Sigmoid colon (tissue), 7 donors: ENCODE data around the gene ANKRD10. TPM values are rescaled to one million over a fixed set of nuclear protein-coding genes. Genes with fewer than 3 reads are reported as not detected.

Experiments used
- DNase-seq: peaks from one replicate; pipeline ENCODE4 v3.0.0-alpha.2; 2019
- H3K27ac ChIP-seq, 4 donors: fragments of 200-600 bp; sonication (generic); one replicate each; pipeline ENCODE4 v1.5.1; 2016 to 2019; ENCODE audit warnings: mild to moderate bottlenecking in 1 of 4
- H3K27me3 ChIP-seq, 3 donors: fragments of 200-600 bp; sonication (generic); one replicate each; pipeline ENCODE4 v1.5.1; 2019; ENCODE audit warnings: mild to moderate bottlenecking in 1 of 3
- H3K36me3 ChIP-seq, 4 donors: fragments of 200-600 bp; sonication (generic); one replicate each; pipeline ENCODE4 v1.5.1; 2016 to 2019
- H3K4me1 ChIP-seq, 4 donors: fragments of 200-600 bp; sonication (generic); one replicate each; pipeline ENCODE4 v1.5.1; 2017 to 2019
- H3K4me3 ChIP-seq, 4 donors: fragments of 200-600 bp; sonication (generic); one replicate each; pipeline ENCODE4 v1.5.1; 2017 to 2019; ENCODE audit warnings: mild to moderate bottlenecking in 2 of 4, moderate library complexity in 1 of 4
- H3K9me3 ChIP-seq, 4 donors: fragments of 200-600 bp in 3 of 4; sonication (generic) in 3 of 4; one replicate each; pipeline versions ENCODE4 v1.5.1 to v1.6.1; 2013 to 2019
- EP300 ChIP-seq, 4 donors: sonication (generic); formaldehyde crosslinking; IDR thresholded peaks; one replicate each; pipeline ENCODE4 v1.6.1; 2017; ENCODE audit warnings: antibody characterized with exemption in 4 of 4
- POLR2A ChIP-seq, 2 donors: fragments of 450-650 bp; IDR thresholded peaks; one replicate each; pipeline ENCODE4 v1.6.1; 2016; ENCODE audit warnings: antibody characterized with exemption in 2 of 2, mild to moderate bottlenecking in 2 of 2, moderate library complexity in 2 of 2
- POLR2AphosphoS5 ChIP-seq, 4 donors: sonication (generic); formaldehyde crosslinking; IDR thresholded peaks; one replicate each; pipeline ENCODE4 v1.6.1; 2017; ENCODE audit warnings: antibody characterized with exemption in 4 of 4
- WGBS, 2 donors: extraction: QIAGEN DNeasy Blood & Tissue Kit; methylation state at CpG; one replicate each; pipeline ENCODE4 v1.1.7; 2013; 5-methylcytosine and 5-hydroxymethylcytosine counted together
- intact Hi-C: fragments of 100-400 bp; cut with DNase I; formaldehyde crosslinking; loops from one replicate; pipeline ENCODE4 v1.15.1; 2023
- polyA plus RNA-seq, 3 donors: library from polyadenylated mRNA; stranded (reverse); fragments of 200-250 nt; gene quantifications; one replicate each; pipeline ENCODE4 v1.2.3, GENCODE V29; 2013
- total RNA-seq, 4 donors: library from RNA; depleted of rRNA; stranded (reverse); fragments of >200 nt; gene quantifications; one replicate each; pipeline ENCODE4 v1.1.0, GENCODE V29; 2016
- TF ChIP-seq, protein P1 (sequence below), 4 experiments: fragments of 450-650 bp in 3 of 4; fragments of 200-600 bp in 1 of 4; IDR thresholded peaks; one replicate each; pipeline ENCODE4 v1.5.1; 2016 to 2019; ENCODE audit warnings: antibody characterized with exemption in 4 of 4, mild to moderate bottlenecking in 3 of 4, moderate library complexity in 2 of 4
- donor health status: healthy with polysubstance abuse.
- donor health status: Bipolar disorder and iron deficiency.
- donor health status: healthy.

Gene ANKRD10
- total and polyA plus RNA-seq, 7 donors = 41.4 to 179 (median 141) TPM

DNA sequence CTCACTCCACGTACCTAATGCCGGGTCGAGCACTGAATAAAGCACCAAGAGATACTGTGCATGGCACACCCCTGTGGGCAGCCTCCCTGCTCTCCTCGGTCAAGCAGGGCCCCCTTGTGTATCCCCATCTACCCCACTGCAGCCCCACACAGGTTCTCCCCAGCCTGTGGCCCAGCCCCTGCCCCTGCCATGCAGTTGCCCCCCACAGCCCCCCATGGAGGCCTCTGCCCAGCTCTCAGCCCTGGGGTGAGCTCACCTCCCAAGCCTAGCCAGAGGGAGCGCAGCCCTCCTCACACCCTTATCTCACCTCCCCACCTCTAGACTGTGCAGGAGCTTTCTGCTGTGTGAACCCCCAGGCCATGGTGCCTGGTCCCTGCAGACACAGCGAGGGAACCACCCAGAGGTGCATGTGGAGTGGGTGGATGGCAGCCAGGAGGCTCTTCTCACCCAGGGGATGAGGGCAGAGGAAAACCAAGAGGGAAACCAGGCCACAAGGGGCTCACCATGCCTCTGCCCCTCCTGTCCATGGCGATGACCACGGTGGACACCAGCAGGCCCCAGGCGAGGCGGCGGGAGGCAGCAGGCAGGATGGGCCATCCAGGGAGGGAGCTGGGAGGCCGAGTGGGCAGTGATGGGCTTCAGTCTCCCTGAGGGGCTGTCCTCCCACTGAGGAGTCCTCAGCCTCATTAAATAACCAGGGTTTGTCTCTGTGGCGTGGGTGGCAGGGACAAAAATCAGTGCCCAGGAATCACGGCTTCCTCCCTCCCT lies 83.2 kb downstream of the ANKRD10 start:
- Histone ChIP-seq H3K36me3 (no peaks in the 10 kb centered on the region), H3K27ac (no peak overlapping the region), H3K27me3 (no peaks in the 10 kb centered on the region), H3K4me3 (no peak overlapping the region), H3K9me3 (no peaks in the 10 kb centered on the region), H3K4me1 (no peaks in the 10 kb centered on the region)
- TF ChIP-seq, protein P1, sequence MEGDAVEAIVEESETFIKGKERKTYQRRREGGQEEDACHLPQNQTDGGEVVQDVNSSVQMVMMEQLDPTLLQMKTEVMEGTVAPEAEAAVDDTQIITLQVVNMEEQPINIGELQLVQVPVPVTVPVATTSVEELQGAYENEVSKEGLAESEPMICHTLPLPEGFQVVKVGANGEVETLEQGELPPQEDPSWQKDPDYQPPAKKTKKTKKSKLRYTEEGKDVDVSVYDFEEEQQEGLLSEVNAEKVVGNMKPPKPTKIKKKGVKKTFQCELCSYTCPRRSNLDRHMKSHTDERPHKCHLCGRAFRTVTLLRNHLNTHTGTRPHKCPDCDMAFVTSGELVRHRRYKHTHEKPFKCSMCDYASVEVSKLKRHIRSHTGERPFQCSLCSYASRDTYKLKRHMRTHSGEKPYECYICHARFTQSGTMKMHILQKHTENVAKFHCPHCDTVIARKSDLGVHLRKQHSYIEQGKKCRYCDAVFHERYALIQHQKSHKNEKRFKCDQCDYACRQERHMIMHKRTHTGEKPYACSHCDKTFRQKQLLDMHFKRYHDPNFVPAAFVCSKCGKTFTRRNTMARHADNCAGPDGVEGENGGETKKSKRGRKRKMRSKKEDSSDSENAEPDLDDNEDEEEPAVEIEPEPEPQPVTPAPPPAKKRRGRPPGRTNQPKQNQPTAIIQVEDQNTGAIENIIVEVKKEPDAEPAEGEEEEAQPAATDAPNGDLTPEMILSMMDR (IDR thresholded peaks at IDR 0.05) = no peak
- TF ChIP-seq POLR2AphosphoS5 (IDR thresholded peaks at IDR 0.05) = no peak
- TF ChIP-seq EP300 (IDR thresholded peaks at IDR 0.05) = no peak
- TF ChIP-seq POLR2A (IDR thresholded peaks at IDR 0.05) = no peak
- intact Hi-C loops = no loop called here
- DNase-seq = no peak
- WGBS, 2 donors = 87 to 89% methylated on average over 14 of the region's 14 CpGs

DNA sequence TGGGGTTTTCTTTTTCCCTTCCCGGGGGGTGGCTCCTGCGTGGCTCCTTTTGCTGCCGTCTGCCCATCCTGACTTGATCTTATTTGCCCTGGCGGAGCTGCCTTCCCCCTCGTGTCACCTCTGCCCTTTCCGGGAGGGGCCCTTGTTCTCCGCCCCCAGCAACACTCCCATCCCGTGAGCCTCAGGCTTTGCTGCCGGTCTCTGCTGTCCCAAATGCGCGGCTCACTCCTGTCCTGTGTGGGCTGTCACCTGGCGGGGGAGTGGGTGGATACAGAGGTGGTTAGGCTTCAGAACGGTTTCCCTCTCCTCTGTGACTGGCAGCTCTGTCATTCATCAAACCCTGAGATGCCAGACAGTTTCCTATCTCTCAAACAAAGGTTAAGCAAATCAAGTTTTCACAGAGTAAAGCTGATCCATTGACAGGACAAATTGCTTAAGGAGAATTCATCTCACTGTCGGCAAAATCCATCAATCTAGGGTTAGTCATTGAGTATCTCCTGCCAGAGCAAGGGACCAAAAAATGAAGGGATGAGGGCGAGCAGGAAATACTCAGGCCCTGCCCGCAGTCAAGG lies 84.0 kb downstream of the ANKRD10 start:
- intact Hi-C loops = no loop called here
- Histone ChIP-seq H3K9me3 (no peaks in the 10 kb centered on the region), H3K36me3 (no peaks in the 10 kb centered on the region), H3K4me1 (no peaks in the 10 kb centered on the region), H3K27me3 (no peaks in the 10 kb centered on the region), H3K4me3 (no peak overlapping the region), H3K27ac (no peak overlapping the region)
- no peak for DNase-seq
- TF ChIP-seq POLR2AphosphoS5 (IDR thresholded peaks at IDR 0.05) = no peak
- TF ChIP-seq, protein P1 (IDR thresholded peaks at IDR 0.05) = no peak
- TF ChIP-seq POLR2A (IDR thresholded peaks at IDR 0.05) = no peak
- TF ChIP-seq EP300 (IDR thresholded peaks at IDR 0.05) = no peak
- 54 to 67% methylated on average over 16 of the region's 16 CpGs for WGBS, 2 donors

DNA sequence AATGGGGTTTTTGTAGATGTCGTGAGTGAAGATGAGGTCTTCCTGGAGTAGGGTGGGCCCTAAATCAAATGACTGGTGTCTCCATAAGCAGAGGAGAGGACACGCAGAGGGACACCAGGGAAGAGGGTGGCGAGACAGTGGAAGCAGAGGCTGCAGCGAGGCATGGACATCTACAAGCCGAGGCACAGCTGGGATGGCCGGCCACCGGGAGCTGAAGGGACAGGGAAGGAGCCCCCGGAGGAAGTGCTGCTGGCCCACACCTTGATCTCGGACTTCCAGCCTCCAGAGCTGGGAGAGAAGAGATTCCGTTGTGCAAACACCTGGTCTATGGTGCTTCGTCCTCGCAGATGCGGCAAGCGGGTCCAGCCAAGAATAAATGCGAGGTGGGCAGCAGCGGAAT lies 84.5 kb downstream of the ANKRD10 start:
- no peaks in the 10 kb centered on the region for H3K4me1 ChIP-seq
- DNase-seq = no peak
- H3K9me3 ChIP-seq = no peaks in the 10 kb centered on the region
- TF ChIP-seq EP300 (IDR thresholded peaks at IDR 0.05) (no peak), POLR2AphosphoS5 (IDR thresholded peaks at IDR 0.05) (no peak), POLR2A (IDR thresholded peaks at IDR 0.05) (no peak)
- TF ChIP-seq, protein P1 (IDR thresholded peaks at IDR 0.05) = no peak
- H3K27ac ChIP-seq = no peak overlapping the region
- no peak overlapping the region for H3K4me3 ChIP-seq
- H3K36me3 ChIP-seq = no peaks in the 10 kb centered on the region
- H3K27me3 ChIP-seq = no peaks in the 10 kb centered on the region
- intact Hi-C loops = no loop called here
- WGBS, 2 donors = 87 to 88% methylated on average over 16 of the region's 16 CpGs

DNA sequence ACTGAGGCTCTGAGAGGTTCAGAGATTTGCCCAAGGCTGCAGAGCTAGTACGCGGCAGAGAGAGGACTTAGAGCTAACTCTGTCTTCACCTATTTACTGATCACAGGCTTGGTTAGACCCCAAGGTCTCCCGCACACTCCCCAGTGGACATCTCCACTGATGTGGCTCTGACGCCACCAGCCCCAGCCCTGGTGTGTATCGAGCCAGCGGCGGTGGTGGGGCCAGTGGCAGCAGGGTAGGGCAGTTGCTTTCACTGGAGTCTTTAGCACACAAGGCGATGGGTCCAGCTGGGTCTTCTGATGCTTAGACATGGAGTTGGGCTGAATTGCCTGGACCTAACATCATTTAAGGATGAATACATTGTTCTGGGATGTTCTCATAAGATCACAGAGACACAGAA lies 85.4 kb downstream of the ANKRD10 start:
- WGBS, 2 donors = 91 to 95% methylated on average over 8 of the region's 8 CpGs
- Histone ChIP-seq H3K27me3 (no peaks in the 10 kb centered on the region), H3K4me1 (no peaks in the 10 kb centered on the region), H3K27ac (no peak overlapping the region), H3K9me3 (no peaks in the 10 kb centered on the region), H3K4me3 (no peak overlapping the region), H3K36me3 (no peaks in the 10 kb centered on the region)
- intact Hi-C loops = no loop called here
- no peak for TF ChIP-seq POLR2AphosphoS5 (IDR thresholded peaks at IDR 0.05)
- TF ChIP-seq, protein P1 (IDR thresholded peaks at IDR 0.05) = no peak
- no peak for TF ChIP-seq EP300 (IDR thresholded peaks at IDR 0.05)
- no peak for TF ChIP-seq POLR2A (IDR thresholded peaks at IDR 0.05)
- DNase-seq = no peak
